GM19463 (cell line): ENCODE measurements around the gene FGD6.
"Not testable (repeated sequence)": the region's sequence is repeated elsewhere in the genome, so short reads cannot be mapped to it uniquely, and the experiment has no call there.

Source experiments
- ATAC-seq: cut with Tn5 transposase; IDR thresholded peaks from one replicate; pipeline ENCODE4 v1.9.1; 2021; ENCODE audit warnings: mild to moderate bottlenecking, moderate library complexity; ENCODE audit not compliant: unreplicated experiment

Gene FGD6

DNA sequence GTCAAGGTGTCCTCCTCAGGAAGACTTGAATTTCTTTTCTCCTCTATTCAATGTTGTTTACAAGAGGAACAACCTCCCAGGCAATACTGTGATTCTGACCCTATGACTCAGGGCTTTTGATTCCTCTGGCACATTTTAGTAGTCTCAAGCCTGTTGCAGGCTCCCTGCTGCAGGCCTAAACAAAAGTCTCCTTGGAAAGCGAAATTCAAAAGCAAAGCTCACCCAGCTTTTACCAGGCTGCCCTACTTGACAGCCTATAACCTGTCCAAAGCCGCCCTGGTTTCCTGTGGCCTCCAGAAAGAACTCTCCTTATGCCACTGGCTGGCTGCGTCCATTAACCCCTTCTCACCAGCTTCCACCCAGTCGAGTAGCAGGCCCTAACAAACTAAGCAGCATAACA, 11.6 kb downstream of the FGD6 start:
- no peak for ATAC-seq

DNA sequence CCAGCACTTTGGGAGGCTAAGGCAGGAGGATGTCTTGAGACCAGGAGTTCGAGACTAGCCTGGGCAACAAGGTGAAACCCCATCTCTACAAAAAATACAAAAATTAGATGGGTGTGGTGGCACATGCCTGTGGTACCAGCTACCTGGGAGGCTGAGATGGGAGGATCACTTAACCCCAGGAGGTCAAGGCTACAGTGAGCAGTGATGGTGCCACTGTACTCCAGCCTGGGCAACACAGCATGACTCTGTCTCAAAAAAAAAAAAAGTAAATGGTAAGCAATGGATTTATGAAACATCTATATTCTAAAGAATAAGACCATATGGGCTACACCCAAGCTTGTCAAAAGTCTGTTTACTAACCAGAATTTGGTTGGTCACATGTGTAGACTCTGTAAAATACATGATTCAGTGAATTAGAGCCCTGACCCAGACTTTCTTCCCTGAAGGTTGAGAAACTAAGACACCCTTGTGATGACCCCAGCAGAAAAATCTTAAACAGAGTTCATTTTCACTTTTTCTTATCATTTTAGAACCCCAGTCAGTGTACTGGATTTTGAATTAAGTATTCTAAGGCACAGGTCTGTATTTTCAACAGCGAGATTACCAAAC, 12.1 kb downstream of the FGD6 start:
- ATAC-seq, result no peak

DNA sequence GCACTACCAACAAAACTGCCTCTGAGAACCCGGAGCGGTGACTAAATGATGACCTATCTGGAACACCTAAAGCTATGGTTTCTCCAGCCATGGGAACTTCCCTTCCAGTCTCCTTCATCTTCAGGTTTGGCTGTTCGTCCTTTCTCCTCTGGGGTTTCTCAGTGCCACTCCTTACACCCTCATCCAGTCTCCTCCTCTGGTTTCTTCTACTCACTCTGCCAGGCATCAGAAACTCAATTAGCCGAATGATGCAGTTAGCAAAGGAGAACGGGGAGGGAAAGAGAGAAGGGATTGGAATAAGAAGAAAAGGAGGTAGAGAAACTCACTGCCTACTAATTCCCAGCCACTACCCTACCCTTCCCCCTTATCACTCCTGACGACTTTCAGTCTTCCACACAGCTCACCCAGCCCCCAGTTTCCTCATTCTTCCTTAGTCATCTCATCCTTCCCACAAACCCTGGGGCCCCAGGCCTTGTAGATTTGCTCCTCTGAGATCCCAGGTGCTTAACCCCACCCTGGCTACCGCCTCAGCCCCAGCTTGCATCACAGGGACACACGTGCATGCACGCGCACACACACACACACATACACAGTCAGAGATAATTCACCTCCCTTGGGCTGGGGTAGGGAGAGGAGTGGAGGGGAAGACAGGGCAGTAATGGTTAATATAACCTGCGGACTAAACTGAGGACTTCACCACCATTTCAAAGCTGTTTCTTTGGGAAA, 13.0 kb downstream of the FGD6 start:
- ATAC-seq, result no peak

DNA sequence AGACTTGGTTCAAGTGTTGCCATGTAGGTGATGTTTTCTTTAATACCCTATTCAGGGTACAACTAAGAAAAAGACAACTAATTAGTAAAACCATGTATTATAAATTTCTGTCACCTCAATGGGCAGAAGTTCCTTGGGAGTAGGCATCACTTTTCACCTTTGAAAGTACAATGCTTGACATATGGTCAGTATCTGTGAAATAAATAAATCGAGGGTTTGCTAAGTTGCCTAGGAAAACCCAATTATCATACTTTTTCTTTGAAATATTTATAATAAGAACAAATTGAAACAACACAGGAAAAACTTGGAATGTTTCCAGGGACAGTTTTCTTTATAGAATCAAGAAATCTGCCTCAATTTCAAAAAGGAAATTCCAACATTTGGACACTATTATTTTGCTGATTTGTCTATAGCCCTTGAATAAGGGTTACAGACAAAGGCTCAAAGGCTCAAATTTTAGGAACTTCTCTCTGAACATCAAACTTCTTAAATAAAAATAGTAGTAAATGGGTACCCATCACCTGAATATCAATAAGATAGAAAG, 13.7 kb downstream of the FGD6 start:
- no peak for ATAC-seq

DNA sequence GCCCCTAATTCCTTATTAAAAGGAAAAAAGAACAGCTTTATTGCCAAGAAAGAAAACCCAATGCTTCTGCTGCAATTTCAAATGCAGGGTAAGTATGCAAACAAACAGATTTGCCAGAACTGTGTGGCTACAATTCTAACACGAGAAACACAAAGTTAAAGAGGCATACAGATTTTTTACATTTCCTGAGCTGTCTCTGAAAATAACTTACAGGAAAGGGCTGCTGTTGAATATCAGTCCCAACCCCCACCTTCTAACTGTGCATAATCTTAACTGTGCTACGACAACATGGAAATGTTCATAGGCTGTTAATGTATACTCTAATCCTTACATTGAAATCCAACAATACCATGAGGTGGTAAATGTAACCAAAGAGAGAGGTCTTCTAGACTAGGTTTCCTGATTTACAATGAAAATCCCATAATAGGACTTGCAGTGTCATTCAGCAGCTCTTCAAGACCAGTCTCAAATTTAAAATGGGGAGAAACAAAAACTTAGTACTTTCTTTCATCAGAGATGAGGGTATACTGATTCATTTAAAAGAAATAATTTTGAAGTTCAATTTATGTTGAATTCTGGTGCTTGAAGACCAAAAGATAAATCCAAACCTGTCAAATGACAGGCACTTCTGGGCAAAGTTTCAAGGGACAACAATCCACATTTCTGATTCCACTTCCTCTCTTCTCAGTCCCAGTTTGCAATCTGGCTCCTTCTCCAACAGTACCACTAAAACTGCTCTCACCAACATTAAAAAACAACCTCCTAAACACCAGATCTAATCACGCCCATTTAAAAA, 14.4 kb downstream of the FGD6 start:
- ATAC-seq, result no peak

DNA sequence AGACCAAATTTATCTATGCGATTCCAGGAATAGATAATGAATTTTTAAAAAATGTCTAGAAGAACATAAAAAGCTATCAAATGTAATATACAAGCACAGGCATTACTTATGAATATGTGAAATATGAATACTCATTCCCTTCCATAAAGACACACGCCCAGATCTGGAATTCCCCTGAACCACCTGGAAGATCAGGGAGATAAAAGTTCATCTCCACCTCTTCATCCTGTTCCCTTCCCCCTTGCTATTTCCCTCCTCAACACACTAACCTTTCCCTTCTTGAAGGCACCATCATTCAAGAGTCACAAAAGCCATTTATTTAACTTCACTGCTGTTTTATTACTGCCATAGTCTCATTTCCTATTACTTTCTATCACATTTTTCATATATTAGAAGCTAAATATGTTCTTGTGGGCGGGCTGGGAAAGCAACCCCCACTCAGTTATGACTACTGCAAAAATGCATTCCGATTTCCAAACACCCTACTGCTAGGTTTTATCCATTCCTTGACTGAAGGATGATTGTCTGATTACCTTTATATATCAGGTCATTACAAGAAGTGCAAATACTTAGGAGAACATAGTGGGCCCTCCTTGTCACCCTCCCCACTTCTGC, 16.1 kb downstream of the FGD6 start:
- ATAC-seq, result no peak

DNA sequence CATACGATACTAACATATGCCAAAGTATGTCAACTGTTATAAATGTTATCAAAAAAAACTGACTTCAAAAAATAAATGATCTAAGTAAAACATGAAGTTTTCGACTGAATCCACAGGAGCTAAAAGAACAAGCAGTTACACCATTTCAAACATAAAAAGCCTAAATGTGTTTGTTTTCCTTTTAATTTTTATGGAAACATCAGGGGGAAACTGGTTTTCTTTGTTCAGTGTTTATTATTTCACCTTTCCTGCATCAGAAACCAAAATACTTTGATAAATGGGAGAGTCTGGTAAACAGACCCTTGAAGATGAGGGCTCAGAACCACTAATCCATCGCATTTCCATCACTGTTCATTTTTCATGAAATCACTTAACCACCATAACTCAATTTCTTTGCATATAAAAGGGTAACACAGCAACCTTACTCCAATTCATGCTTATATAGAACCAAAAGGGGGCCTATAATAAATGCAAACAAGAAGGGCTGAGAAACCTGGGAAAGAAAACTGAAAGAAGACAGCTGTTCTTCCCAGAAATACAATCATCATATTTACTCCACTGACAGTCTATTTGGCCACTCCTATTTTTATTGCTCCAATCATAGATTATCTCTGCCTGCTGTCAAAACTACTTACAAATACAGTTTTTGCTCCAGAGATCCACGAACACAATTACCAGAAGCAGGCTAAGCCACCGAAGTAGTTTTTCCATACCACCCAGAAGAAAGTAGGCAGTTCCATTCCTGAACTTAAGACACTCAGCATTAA, 17.0 kb downstream of the FGD6 start:
- ATAC-seq, result no peak

DNA sequence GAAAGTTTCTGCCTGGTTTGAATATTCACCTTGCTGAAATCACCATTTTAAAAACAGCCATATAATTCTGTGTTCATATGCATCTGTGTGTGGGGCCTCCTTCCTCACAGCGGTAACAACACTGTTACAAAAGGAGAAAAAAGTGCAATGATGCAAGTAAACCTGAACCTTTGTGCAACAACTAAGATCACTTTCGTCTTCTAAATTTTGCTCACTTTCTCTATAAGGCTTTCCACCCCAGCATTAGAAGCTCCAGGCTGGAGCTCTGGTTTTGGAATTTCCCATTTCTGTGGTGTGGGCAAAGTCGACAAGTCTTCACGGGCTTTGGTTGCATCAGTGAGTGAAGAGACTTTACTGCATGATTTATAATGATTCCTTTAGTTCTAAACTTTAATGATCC, 18.4 kb downstream of the FGD6 start:
- peak; percentile 56 for ATAC-seq

DNA sequence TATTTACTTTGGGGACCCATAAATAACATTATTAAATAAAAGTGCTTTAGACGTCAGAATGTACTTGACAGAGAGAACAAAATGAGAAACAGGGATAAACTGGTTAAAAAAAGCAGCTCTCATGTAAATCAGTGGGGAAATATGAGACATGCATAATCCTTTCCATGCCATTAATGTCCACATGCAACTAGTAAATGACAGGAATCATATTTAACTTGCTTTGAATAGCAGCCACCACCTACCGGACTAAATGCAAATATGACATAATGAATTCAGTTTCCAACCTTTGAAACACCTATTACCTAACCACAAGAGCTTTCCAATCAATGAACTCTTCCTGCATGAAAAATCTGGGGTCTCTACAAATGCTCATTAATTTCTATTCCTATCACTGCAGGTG, 19.6 kb downstream of the FGD6 start:
- ATAC-seq, result no peak

DNA sequence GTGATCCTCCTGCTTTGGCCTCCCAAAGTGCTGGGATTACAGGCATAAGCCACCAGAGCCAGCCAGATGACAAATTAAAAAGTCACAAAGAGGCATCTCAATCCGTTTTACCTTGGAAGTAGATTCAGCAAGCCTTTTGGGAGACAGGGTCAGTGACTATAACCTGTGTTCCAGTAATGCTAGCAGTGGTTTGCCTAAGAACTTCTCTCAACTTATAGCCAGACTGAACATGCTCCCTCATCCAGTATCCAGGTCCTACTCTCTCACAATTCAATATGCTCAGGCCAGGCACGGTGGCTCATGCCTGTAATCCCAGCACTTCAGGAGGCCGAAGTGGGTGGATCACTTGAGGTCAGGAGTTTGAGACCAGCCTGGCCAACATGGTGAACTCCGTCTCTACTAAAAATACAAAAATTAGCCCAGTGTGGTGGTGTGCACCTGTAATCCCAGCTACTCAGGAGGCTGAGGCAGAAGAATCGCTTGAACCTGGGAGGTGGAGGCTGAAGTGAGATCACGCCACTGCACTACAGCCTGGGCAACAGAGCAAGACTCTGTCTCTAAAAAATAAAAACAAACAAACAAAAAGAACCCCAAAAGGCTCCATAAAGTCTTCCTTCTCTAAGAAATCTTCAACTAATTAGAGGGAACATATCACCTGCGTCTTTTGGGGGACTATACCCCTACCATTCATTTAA, 20.2 kb downstream of the FGD6 start:
- not testable (repeated sequence) for ATAC-seq

DNA sequence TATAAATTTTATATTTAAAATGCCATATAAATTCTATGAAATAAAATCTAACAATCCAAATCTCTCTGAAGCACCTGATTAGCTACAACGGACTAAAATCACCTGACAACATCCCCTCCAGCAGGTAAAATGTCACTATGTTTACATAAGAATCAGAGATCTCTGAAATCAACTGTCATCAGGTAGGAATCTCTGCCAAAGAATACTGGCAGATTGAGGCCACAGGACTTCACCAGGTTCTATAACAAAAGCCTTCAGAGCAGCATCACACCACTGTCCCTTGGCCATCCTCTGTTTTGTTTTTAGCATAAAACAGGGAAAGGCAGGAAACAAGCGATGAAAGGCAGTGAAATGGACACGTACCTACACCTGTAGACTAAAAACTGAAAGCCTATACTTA, 22.1 kb downstream of the FGD6 start:
- no peak for ATAC-seq

DNA sequence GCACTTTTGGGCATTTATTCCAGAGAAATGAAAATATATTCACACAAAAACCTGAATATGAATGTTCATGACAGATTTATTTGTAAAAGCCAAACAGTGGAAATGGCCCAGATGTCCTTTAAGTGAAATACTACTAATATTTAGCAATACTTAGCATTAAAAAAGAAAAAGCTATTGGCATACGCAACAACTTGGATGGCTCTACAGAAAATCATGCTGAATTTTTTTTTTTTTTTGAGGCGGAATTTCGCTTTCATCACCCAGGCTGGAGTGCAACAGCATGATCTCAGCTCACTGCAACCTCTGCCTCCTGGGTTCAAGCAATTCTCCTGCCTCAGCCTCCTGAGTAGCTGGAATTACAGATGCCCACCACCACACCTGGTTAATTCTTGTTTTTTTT, 24.1 kb downstream of the FGD6 start:
- ATAC-seq, result no peak

DNA sequence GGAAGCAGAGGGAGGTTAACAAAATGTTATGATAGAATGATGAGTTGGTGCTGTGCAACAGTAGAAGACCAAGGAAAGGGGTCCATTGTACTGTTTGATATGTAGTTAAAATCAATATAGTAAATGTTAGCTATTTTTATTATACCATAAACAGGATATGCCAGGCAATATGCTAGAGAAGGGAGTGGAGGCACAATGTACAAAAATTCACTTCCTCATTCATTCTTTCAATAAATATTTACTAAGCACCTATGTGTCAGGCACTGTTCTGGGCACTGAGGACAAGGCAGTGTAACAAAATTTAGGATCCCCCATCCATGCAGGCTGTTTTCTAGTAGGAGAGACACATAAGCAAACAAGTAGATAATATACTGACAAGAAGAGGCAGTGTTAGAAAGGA, 25.0 kb downstream of the FGD6 start:
- ATAC-seq, result no peak

DNA sequence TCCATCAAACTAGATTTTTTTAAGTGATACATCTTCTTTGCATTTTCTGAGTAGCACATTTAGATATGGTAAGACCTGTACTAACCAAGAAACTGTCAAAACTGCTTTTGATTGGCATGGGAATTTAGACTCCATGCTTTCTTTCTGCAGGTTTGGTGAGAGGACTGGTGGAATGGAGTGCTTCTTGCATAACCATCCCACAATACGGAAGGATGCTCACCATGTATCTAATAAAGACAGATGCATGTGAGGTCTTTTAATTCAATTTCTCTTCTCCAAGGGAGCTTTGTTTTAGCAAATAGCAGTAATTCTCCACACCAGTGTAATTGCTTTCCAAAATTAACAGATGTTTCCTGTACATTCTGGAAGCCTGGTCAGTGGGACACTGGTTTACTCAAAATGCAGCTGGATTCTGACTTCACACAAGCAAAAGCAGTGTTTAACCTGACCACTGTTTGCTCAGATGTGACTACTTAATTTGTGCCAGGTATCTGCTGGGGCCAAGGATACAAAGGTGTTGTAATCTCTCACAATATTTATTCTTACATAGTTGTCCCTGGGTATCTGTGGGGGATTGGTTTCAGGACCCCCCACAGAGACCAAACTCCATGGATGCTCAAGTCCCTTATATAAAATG, 26.1 kb downstream of the FGD6 start:
- ATAC-seq, result no peak

DNA sequence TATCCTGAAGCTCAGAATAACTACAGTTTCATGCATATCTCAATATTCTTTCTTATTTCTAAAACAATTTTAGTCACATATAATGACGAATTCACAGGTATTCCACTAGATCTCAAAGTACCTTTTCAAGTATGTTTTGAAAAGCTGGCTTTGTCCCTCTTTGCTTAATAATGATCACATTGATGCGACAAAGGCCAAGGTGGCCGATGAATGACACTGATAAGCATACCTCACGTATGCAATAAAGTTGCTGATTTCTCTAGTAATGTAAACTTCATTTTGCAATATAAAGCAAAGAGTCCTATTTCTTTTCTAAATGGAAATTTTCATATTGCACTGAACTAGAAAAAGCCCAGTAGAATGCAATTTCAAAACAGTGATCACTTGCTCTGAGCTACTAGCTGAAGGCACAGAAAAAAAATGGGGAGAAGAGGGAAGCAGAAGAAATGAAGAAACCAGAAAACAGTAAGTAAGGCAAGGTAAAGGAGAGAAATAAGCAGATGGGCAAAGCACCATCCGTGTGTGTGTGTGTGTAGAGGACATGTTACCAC, 29.3 kb downstream of the FGD6 start:
- no peak for ATAC-seq

DNA sequence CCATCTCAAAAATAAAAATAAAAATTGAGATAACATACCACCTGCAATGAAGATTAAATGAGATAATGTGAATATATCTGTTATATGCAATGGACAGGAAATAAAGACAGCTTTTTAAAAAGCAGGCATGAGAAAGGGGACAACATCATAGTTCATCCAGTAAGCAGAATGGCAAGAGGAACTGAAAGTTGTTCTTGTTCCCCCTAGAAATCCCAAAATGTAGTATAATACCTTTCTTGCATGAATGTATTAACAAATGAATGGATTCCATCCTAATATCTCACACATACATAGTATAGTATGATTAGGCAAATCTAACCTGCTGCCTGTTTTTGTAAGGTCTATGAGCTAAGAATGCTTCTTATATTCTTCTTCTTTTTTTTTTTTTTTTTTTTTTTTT, 31.4 kb downstream of the FGD6 start:
- no peak for ATAC-seq

DNA sequence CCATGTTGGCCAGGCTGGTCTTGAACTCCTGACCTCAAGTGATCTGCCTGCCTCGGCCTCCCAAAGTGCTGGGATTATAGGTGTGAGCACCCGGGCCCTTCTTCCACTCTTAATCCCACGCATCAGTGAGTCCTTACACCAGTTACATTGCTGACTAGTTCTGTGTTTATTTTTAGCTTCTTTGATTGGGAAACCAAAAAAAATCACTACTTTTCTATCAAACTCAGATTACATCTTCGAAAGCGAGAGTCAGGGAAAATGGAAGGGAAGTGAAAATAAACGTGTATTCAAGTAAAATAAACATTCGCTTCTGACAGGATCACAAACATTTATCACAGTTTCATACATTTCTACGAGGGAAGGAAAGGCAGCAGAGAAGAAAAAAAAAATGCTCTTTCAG, 32.2 kb downstream of the FGD6 start:
- no peak for ATAC-seq

DNA sequence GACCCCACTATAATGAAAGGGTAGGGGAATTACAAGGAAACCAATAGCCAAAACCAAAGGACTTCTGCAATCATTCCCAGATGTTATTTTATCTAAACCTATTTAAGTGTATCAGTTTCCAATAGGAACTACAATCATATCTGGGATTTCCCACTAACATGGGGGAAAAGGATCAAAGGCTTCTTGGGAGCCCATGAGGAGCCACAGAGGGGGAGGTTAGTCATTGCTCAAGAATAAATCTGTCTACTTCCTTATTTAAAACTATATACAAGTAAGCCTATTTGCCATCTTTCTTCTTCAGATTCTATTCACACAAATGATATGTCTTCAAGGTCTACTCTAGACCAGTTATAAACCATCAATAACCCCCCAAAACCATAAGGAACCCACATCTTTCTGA, 33.1 kb downstream of the FGD6 start:
- ATAC-seq, result no peak

DNA sequence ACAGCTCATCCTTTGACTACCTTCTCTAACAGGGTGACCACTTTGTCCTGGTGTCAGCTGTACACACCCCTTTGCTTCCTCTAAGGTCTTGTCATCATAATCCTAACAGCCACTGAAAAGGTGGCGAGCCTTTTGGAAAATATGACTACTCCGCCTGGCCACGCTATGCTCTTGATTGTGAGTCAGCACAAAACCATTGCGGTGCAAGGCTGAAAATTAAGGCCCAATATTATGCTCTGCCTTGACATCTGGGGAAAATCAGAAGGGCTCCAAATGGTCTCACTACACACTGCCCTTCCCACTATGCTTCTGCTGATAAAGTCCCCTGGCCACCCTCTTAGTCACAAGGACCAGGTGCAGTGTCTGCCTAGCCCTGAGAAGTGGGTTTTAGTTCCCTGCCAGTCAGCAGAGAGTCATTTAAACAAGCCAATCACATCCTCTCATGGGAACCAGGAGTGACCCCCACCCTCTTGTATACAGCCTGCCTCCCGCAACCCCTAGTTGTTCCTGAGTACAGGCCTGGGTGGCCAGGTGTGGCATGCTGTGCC, 34.3 kb downstream of the FGD6 start:
- ATAC-seq, result peak; percentile 74
